Mammary epithelial cell (primary cell): ENCODE data around the gene GADL1.

ENCODE experiments used
- CTCF ChIP-seq, 2 donors: IDR thresholded peaks in 1 of 2; conservative IDR thresholded peaks in 1 of 2; 2 replicates each; pipeline ENCODE4 v1.5.1; 2011 to 2012; ENCODE audit warnings: inconsistent platforms in 2 of 2, low read length in 2 of 2, mild to moderate bottlenecking in 2 of 2, control low read depth in 1 of 2, low read depth in 1 of 2; ENCODE audit not compliant: insufficient read depth in 1 of 2; ENCODE audit errors: extremely low read depth in 1 of 2
- EZH2 ChIP-seq: IDR thresholded peaks from 2 replicates; pipeline ENCODE4 v1.6.1; 2012; ENCODE audit warnings: low read length, inconsistent platforms, borderline replicate concordance

- TF ChIP-seq CTCF (conservative IDR thresholded peaks at IDR 0.05 in 1 of 2, IDR thresholded peaks at IDR 0.05 in 1 of 2; ENCODE audit: extremely low read depth in 1 of 2, insufficient read depth in 1 of 2, low read depth in 1 of 2, low read length in 2 of 2), result no peak
- TF ChIP-seq EZH2, result no peak
These were observed 203.1 kb downstream of the GADL1 start for GRCh38 chr3:30691249-30691880.
